ENCODE results near the gene DNAJC30.
"Not testable (repeated sequence)": the region's sequence is repeated elsewhere in the genome, so short reads cannot be mapped to it uniquely, and the experiment has no call there.

DNAJC30 gene

GRCh38 chr7:73678862-73679261 is 4.4 kb downstream of the DNAJC30 start:
- no peak for DNase-seq (ENCODE audit: low read depth)
- TF ChIP-seq, protein P1, sequence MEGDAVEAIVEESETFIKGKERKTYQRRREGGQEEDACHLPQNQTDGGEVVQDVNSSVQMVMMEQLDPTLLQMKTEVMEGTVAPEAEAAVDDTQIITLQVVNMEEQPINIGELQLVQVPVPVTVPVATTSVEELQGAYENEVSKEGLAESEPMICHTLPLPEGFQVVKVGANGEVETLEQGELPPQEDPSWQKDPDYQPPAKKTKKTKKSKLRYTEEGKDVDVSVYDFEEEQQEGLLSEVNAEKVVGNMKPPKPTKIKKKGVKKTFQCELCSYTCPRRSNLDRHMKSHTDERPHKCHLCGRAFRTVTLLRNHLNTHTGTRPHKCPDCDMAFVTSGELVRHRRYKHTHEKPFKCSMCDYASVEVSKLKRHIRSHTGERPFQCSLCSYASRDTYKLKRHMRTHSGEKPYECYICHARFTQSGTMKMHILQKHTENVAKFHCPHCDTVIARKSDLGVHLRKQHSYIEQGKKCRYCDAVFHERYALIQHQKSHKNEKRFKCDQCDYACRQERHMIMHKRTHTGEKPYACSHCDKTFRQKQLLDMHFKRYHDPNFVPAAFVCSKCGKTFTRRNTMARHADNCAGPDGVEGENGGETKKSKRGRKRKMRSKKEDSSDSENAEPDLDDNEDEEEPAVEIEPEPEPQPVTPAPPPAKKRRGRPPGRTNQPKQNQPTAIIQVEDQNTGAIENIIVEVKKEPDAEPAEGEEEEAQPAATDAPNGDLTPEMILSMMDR (IDR thresholded peaks at IDR 0.05; ENCODE audit: control insufficient read depth, insufficient read depth, low read depth, low read length, missing control alignments), result no peak
- no peak overlapping the region for H3K4me3 ChIP-seq (ENCODE audit: control insufficient read depth, low read depth, low read length)

- DNase-seq (ENCODE audit: low read depth); H3K4me3 ChIP-seq (ENCODE audit: control insufficient read depth, low read depth, low read length): not testable (repeated sequence)
Measured at GRCh38 chr7:73676062-73676461, 7.2 kb downstream of the DNAJC30 start.

- no peak overlapping the region for H3K4me3 ChIP-seq (ENCODE audit: control insufficient read depth, low read depth, low read length)
- TF ChIP-seq, protein P1 (IDR thresholded peaks at IDR 0.05; ENCODE audit: control insufficient read depth, insufficient read depth, low read depth, low read length, missing control alignments), result no peak
- DNase-seq (ENCODE audit: low read depth), result no peak
Measured at GRCh38 chr7:73674468-73675124, 8.7 kb downstream of the DNAJC30 start.

- H3K4me3 ChIP-seq (ENCODE audit: control insufficient read depth, low read depth, low read length), result no peak overlapping the region
- DNase-seq (ENCODE audit: low read depth), result no peak
- TF ChIP-seq, protein P1 (IDR thresholded peaks at IDR 0.05; ENCODE audit: control insufficient read depth, insufficient read depth, low read depth, low read length, missing control alignments), result no peak
Measured at GRCh38 chr7:73671857-73672445, 11.3 kb downstream of the DNAJC30 start.

DNA sequence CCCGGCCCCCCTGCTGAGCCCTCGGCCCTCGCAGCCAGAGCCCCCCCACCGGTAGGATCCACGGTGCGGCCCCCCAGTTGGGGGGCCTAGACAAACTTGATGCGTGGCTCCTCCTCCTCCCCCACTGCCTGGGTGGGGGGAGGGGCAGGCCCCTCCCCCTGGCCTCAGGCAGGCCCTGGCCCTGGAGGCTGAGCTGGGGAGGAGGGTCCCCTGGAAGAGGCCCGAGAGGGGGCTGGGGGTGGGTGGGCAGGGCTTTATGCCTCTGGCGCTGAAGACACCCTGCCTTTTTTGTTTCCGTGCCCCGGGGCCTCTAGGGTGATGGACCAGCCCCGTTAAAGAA is 12.0 kb downstream of the DNAJC30 start:
- DNase-seq (ENCODE audit: low read depth), result no peak
- TF ChIP-seq, protein P1 (IDR thresholded peaks at IDR 0.05; ENCODE audit: control insufficient read depth, insufficient read depth, low read depth, low read length, missing control alignments), result no peak
- H3K4me3 ChIP-seq (ENCODE audit: control insufficient read depth, low read depth, low read length), result no peak overlapping the region

DNA sequence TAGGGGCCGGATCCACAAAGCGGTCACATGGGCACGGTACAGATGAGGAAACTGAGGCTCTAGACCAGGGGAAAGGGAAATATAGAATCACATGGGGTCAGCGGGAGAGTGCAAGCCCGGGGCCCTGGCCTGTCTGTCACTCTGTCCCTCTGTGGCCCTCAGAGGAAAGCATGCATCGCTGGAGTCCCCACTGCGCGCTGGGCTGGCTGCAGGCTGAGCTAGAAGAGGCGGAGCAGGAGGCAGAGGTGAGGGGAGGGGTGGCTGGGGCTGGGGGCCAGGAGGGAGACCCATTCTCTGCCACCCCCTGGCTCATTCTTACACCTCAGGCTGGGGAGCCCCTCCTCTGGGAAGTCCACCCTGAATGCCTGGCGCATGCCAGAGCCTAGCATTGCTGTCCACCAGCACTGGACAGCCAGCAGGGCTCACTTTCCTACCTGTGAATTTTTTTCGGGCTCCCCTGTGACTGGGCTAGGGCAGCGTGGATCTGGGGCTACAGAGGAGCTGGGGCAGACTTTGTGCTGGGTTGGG is 13.3 kb downstream of the DNAJC30 start:
- no peak overlapping the region for H3K4me3 ChIP-seq (ENCODE audit: control insufficient read depth, low read depth, low read length)
- DNase-seq (ENCODE audit: low read depth), result no peak
- TF ChIP-seq, protein P1 (IDR thresholded peaks at IDR 0.05; ENCODE audit: control insufficient read depth, insufficient read depth, low read depth, low read length, missing control alignments), result no peak

- H3K4me3 ChIP-seq (ENCODE audit: control insufficient read depth, low read depth, low read length), result no peak overlapping the region
- TF ChIP-seq, protein P1 (IDR thresholded peaks at IDR 0.05; ENCODE audit: control insufficient read depth, insufficient read depth, low read depth, low read length, missing control alignments), result no peak
- no peak for DNase-seq (ENCODE audit: low read depth)
Measured at GRCh38 chr7:73669288-73669701, 14.0 kb downstream of the DNAJC30 start.
